Stimulated activated naive B cell treated with anti-CD40 and anti-IgM and Interleukin-4, amounts not matched to agents 10 μg/mL and 1 μg/mL and 100 μg/mL, for 72 hours (primary cell): ENCODE measurements around the gene TEKTIP1.
A peak's percentile ranks its signal among the peaks of the same experiment; 100 is the strongest.

Experiments used
- ATAC-seq, 2 donors: fragments of 150-1000 bp; cut with Tn5 transposase; replicated peaks; 2 replicates each; pipeline ENCODE4 v1.10.0; 2021; ENCODE audit warnings: moderate library complexity in 1 of 2
- DNase-seq: peaks from one replicate; pipeline ENCODE4 v3.0.0; 2021
- H3K27ac Mint-ChIP-seq: one replicate; pipeline ENCODE4 v1.8.0; 2022; ENCODE audit warnings: mild to moderate bottlenecking, mixed read lengths
- H3K27me3 Mint-ChIP-seq, 2 donors: one replicate each; pipeline ENCODE4 v1.8.0; 2022; ENCODE audit warnings: mixed read lengths in 2 of 2
- H3K36me3 Mint-ChIP-seq, 2 donors: one replicate each; pipeline ENCODE4 v1.8.0; 2022; ENCODE audit warnings: mixed read lengths in 2 of 2, mild to moderate bottlenecking in 1 of 2
- H3K4me1 Mint-ChIP-seq, 2 donors: one replicate each; pipeline ENCODE4 v1.8.0; 2022; ENCODE audit warnings: mixed read lengths in 2 of 2, mild to moderate bottlenecking in 1 of 2
- H3K4me3 Mint-ChIP-seq, 2 donors: one replicate each; pipeline ENCODE4 v1.8.0; 2022; ENCODE audit warnings: mild to moderate bottlenecking in 2 of 2, mixed read lengths in 2 of 2, moderate library complexity in 1 of 2
- H3K9me3 Mint-ChIP-seq, 2 donors: one replicate each; pipeline ENCODE4 v1.8.0; 2022; ENCODE audit warnings: mixed read lengths in 2 of 2, mild to moderate bottlenecking in 1 of 2

The TEKTIP1 gene

DNA sequence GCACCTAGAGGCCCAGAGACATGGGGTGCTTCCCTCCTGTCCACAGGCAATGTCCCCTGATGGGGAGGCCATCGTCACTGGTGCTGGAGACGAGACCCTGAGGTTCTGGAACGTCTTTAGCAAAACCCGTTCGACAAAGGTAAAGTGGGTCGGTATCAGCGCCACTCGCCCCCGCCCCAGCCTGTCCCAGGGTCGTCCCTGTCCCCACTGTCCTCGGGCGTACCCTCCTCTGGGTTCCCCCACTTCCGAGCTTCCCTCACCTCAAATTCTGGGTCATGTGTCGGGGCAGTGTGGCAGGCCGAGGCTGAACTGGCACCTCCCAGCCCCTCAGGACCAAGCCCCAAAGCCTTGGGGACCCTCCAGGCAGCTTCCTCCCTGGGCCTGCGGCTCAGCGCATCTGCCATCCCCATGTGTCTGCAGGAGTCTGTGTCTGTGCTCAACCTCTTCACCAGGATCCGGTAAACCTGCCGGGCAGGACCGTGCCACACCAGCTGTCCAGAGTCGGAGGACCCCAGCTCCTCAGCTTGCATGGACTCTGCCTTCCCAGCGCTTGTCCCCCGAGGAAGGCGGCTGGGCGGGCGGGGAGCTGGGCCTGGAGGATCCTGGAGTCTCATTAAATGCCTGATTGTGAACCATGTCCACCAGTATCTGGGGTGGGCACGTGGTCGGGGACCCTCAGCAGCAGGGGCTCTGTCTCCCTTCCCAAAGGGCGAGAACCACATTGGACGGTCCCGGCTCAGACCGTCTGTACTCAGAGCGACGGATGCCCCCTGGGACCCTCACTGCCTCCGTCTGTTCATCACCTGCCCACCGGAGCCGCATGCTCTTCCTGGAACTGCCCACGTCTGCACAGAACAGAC lies 4.4 kb upstream of the TEKTIP1 start:
- H3K27ac Mint-ChIP-seq: peak overlapping the region; percentile 44
- H3K4me3 Mint-ChIP-seq: no peak overlapping the region
- ATAC-seq: no peak
- H3K27me3 Mint-ChIP-seq: no peaks in the 10 kb centered on the region
- no peak for DNase-seq
- no peaks in the 10 kb centered on the region for H3K9me3 Mint-ChIP-seq
- peaks cover 12 to 16% of the 10 kb centered on the region in 2 donors for H3K4me1 Mint-ChIP-seq
- H3K36me3 Mint-ChIP-seq: peaks cover 51 to 62% of the 10 kb centered on the region in 2 donors

DNA sequence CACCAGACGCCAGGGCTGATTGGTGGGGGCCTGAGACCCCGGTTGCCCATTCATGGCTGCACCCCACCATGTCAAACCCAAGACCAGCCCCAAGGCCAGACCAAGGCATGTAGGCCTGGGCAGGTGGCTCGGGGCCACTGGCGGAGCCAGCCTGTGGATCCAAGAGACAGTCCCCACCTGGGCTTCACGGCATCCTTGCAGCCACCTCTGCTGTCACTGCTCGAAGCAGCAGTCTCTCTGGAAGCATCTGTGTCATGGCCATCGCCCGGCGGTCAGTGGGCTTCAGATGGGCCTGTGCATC lies 3.8 kb upstream of the TEKTIP1 start:
- DNase-seq (no peak), ATAC-seq (no peak)
- peaks cover 12 to 16% of the 10 kb centered on the region in 2 donors for H3K4me1 Mint-ChIP-seq
- peak overlapping the region; percentile 51 for H3K27ac Mint-ChIP-seq
- no peaks in the 10 kb centered on the region for H3K9me3 Mint-ChIP-seq
- no peaks in the 10 kb centered on the region for H3K27me3 Mint-ChIP-seq
- no peak overlapping the region for H3K4me3 Mint-ChIP-seq
- peaks cover 54 to 65% of the 10 kb centered on the region in 2 donors for H3K36me3 Mint-ChIP-seq

DNA sequence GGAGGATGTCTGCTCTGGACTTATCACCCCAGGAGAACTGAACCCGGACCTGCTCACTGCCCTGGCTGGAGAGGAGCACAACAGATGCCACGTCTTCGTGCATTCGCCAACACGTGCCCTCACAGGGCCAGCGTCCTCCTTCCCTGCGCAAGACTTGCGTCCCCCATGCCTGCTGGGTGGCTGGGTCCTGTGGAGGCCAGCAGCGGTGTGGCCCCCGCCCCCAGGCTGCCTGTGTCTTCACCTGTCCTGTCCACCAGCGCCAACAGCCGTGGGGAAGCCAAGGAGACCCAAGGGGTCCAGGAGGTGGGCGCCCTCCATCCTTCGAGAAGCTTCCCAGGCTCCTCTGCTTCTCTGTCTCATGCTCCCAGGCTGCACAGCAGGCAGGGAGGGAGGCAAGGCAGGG lies 3.4 kb upstream of the TEKTIP1 start:
- H3K9me3 Mint-ChIP-seq: no peaks in the 10 kb centered on the region
- peaks cover 54 to 65% of the 10 kb centered on the region in 2 donors for H3K36me3 Mint-ChIP-seq
- DNase-seq: no peak
- ATAC-seq: no peak
- H3K27ac Mint-ChIP-seq: peak overlapping the region; percentile 51
- no peaks in the 10 kb centered on the region for H3K27me3 Mint-ChIP-seq
- H3K4me3 Mint-ChIP-seq: no peak overlapping the region
- peaks cover 12 to 16% of the 10 kb centered on the region in 2 donors for H3K4me1 Mint-ChIP-seq

DNA sequence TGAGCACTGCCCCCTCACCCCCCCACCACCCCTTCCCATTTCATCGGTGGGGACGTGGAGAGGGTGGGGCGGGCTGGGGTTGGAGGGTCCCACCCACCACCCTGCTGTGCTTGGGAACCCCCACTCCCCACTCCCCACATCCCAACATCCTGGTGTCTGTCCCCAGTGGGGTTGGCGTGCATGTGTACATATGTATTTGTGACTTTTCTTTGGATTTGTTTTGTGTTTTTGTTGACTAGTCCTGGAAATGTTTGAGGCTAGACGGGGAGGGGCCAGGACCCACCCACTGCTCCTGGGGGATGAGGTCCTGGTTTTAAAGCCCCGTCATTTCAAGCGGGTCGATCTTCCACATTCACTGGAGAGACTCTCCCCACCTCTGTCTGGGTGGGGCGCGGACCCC lies 3.0 kb upstream of the TEKTIP1 start:
- peak overlapping the region; percentile 83 for H3K27ac Mint-ChIP-seq
- no peak overlapping the region for H3K4me3 Mint-ChIP-seq
- no peaks in the 10 kb centered on the region for H3K9me3 Mint-ChIP-seq
- no peak for ATAC-seq
- H3K36me3 Mint-ChIP-seq: peaks cover 53 to 65% of the 10 kb centered on the region in 2 donors
- peaks cover 12 to 16% of the 10 kb centered on the region in 2 donors for H3K4me1 Mint-ChIP-seq
- no peak for DNase-seq
- no peaks in the 10 kb centered on the region for H3K27me3 Mint-ChIP-seq

DNA sequence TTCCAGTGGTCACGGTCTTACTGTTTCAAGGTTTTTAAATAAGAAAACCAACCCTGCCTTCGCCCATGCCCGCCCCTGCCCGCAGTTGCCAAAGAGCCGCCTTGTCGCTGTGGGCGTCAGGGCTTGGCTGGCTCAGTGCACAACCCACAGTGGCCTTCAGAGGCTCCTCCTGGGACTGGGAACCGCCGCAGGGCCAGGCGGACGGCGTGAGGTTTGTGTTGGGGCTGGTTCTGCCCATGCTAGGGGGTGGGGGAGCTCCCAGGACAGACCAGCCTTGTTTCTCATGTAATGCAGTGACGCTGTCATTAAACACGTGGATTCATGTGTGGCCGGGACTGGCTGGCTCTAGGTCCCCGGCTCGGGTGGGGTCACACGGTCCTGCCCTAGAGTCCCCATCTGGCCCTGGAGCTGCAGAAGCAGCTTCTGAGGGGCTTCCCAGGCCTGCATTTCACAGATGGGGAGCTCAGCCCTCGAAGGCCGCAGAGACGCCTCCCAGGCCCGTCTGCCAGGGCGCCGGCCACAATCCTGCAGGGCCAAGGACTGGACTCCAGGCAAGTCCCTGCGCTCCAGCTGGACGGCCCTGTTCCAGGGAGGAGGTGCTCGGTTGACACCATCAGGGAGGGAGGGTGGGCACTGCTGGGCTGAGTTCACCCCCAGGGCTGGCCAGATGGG lies 2.4 kb upstream of the TEKTIP1 start:
- Mint-ChIP-seq H3K27me3 (no peaks in the 10 kb centered on the region), H3K4me3 (no peak overlapping the region), H3K9me3 (no peaks in the 10 kb centered on the region), H3K27ac (peak overlapping the region; percentile 83), H3K36me3 (peaks cover 48 to 59% of the 10 kb centered on the region in 2 donors), H3K4me1 (peaks cover 12 to 16% of the 10 kb centered on the region in 2 donors)
- ATAC-seq (peak in 1 of 2 donors; percentile 2), DNase-seq (no peak)

DNA sequence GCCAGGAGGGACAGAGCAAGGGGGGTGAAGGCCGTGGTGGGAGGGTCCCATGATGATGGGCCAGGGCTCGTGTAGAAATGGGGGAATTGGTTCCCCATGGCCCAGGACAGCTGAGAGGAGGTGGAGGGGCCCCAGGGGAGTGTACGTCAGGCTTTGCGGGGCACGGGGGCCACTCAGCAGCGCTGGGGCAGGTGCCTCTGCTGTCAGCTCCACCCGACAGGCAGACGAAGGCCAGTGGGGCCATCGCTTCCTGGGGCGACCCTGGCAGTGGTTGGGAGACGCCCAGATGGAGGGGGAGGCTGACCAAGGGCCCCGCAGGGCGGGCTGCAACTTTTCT lies 1.9 kb upstream of the TEKTIP1 start:
- Mint-ChIP-seq H3K27me3 (no peaks in the 10 kb centered on the region), H3K36me3 (peaks cover 48 to 59% of the 10 kb centered on the region in 2 donors), H3K27ac (peak overlapping the region; percentile 74), H3K4me1 (peaks cover 12 to 16% of the 10 kb centered on the region in 2 donors), H3K9me3 (no peaks in the 10 kb centered on the region), H3K4me3 (peak overlapping the region in 1 of 2 donors; percentile 31)
- peak; percentile 7 to 15 for ATAC-seq
- no peak for DNase-seq

DNA sequence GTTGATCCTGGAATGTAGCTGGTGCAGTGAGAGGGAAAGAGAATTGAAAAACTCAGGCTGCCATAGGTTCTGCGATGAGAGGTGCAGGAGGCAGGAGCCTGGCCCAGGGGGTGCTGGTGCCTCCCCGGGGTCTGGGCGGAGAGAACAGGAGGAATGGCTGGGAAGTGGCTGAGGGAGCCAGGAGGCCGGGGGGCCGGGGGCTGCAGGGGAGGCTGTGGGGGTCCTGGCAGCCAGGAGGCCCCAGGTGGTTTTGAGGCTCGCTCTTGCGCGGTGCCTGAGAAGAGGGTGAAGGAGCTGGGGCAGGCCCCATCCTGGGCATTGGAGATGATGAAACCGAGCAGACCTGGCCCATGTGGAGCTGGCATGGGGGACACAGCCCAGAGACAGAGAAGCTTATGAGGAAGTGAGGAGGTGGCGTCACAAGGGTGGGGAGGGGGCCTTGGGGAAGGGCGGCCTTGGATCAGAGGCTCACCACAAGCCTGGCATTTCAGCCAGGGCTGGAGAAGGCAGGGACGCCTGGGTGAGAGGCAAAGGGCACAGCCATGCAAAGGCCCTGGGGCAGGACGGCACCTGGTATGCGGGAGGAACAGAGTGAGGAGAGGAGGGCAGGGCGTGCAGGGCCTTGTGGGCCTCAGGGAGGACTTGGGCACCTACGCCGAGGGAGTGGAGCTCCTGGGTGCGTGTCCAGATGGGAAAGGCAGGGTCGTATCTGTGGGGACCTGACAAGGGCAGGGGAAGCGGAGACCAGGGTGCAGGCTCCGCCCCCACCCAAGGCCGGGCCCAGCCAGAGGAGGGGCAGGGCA lies 1.3 kb upstream of the TEKTIP1 start:
- Mint-ChIP-seq H3K27ac (peak overlapping the region; percentile 74), H3K4me1 (peaks cover 12 to 16% of the 10 kb centered on the region in 2 donors), H3K36me3 (peaks cover 43 to 55% of the 10 kb centered on the region in 2 donors), H3K27me3 (no peaks in the 10 kb centered on the region), H3K9me3 (no peaks in the 10 kb centered on the region), H3K4me3 (peak overlapping the region; percentile 29 to 31)
- ATAC-seq (peak; percentile 24 to 27), DNase-seq (no peak)

DNA sequence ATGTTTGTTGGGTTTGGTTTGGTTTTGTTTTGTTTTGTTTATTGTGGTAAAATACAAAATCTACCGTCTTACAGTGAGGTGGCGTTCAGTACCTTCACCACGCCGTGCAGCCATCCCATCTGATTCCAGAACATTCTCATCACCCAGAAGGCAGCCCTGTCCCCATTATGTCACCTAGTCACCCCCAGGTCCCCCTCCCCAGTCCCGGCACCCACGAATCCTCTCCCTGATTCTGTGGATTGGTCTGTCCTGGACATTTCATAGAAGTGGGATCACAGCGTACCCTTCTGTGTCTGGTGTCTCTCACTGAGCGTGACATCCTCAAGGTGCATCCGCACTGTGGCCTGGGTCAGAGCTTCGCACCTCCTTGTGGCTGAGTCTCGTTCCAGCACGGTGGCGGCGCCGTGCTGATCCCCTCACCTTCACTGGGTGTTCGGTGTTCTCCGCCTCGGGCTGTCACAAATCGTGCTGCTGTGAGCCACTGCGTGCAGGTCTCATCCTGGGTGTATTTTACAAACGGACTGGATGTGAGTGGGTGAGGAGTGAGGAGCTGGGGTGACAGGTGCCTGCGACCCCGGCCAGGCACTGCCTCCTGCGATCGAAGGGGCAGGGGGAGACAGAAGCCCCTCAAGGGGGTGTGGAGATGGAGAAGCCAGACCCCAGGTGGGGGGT lies 580 bp upstream of the TEKTIP1 start:
- DNase-seq: no peak
- peak in 1 of 2 donors; percentile 3 for ATAC-seq
- peaks cover 12 to 16% of the 10 kb centered on the region in 2 donors for H3K4me1 Mint-ChIP-seq
- peak overlapping the region; percentile 74 for H3K27ac Mint-ChIP-seq
- H3K27me3 Mint-ChIP-seq: no peaks in the 10 kb centered on the region
- H3K9me3 Mint-ChIP-seq: no peaks in the 10 kb centered on the region
- H3K36me3 Mint-ChIP-seq: peaks cover 40 to 51% of the 10 kb centered on the region in 2 donors
- peak overlapping the region in 1 of 2 donors; percentile 29 for H3K4me3 Mint-ChIP-seq

DNA sequence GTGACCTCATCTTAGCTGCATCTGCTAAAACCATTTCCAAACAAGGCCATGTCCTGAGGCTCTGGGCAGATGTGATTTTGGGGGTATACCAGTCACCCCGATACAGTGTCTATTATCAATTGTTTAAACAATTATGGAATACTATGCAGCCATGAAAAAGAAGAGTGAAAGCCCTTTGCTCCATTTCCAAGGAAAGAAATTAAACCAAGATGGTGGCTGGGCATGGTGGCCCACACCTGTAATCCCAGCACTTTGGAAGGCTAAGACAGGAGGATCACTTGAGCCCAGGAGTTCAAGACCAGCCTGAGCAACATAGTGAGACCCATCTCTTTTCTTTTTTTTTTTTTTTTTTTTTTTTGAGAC lies 763 bp downstream of the TEKTIP1 start:
- H3K27me3 Mint-ChIP-seq: no peaks in the 10 kb centered on the region
- H3K9me3 Mint-ChIP-seq: no peaks in the 10 kb centered on the region
- H3K4me1 Mint-ChIP-seq: peaks cover 12 to 16% of the 10 kb centered on the region in 2 donors
- peak overlapping the region in 1 of 2 donors; percentile 29 for H3K4me3 Mint-ChIP-seq
- DNase-seq (no peak), ATAC-seq (no peak)
- H3K36me3 Mint-ChIP-seq: peaks cover 34 to 40% of the 10 kb centered on the region in 2 donors
- peak overlapping the region; percentile 90 for H3K27ac Mint-ChIP-seq

DNA sequence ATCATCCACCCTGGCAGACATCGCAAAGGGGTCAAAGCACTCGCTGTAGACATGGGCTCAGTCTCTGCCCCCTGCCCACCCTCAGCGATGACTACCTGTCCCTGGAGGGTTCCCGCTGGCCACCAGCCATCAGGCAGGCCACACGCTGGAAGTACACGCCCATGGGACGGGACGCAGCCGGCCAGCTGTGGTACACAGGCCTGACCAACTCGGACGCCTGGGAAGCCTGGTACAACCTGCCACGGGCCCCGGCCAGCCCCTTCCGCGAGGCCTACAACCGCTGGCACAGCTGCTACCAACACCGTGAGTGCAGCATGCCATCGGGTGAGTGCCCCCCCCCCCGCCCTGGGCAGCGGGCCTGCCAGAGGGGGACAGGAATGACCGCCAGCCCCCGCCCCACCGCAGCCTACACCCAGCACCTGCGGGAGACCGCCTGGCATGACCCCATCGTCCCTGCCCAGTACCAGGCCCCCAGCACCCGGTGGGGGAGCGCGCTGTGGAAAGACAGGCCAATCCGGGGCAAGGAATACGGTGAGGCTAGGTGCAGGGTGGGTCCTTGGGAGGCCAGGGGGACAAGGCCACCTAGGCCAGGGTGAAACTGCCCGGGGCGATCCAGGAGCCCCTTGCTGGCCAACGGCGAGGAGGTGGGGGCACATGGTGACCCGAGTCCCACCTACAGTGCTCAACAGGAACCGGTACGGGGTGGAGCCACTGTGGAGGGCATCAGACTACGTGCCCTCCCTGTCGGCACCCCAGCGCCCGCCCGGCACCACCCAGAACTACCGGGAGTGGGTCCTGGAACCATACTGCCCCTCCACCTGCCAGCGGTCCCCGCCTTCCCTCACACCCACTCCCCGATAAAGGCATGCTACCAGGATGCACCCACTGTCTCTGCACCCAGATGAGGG lies 4.4 kb downstream of the TEKTIP1 start:
- Mint-ChIP-seq H3K36me3 (peaks cover 31 to 36% of the 10 kb centered on the region in 2 donors), H3K27me3 (no peaks in the 10 kb centered on the region), H3K4me1 (peaks cover 12 to 26% of the 10 kb centered on the region in 2 donors), H3K4me3 (no peak overlapping the region), H3K9me3 (no peaks in the 10 kb centered on the region), H3K27ac (peak overlapping the region; percentile 65)
- no peak for DNase-seq
- no peak for ATAC-seq

DNA sequence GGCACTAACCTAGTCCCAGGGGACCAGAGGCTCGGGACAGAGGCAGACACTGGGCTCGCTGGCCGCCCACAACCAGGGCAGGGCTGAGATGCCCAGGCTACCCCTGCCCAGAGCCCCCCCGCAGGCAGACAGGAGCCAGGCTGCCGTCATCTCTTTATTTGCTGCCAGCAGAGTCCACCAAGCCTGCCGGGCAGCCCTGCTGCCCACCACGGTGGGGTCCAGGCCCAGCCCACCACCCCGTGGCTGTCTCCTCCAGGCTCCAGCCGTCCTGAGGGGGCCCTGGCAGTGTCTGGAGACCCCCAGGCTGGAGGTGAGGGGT lies 5.0 kb downstream of the TEKTIP1 start:
- Mint-ChIP-seq H3K9me3 (no peaks in the 10 kb centered on the region), H3K27me3 (no peaks in the 10 kb centered on the region), H3K4me3 (no peak overlapping the region), H3K27ac (peak overlapping the region; percentile 65), H3K36me3 (peaks cover 28 to 35% of the 10 kb centered on the region in 2 donors), H3K4me1 (peaks cover 14 to 29% of the 10 kb centered on the region in 2 donors)
- DNase-seq: no peak
- no peak for ATAC-seq

DNA sequence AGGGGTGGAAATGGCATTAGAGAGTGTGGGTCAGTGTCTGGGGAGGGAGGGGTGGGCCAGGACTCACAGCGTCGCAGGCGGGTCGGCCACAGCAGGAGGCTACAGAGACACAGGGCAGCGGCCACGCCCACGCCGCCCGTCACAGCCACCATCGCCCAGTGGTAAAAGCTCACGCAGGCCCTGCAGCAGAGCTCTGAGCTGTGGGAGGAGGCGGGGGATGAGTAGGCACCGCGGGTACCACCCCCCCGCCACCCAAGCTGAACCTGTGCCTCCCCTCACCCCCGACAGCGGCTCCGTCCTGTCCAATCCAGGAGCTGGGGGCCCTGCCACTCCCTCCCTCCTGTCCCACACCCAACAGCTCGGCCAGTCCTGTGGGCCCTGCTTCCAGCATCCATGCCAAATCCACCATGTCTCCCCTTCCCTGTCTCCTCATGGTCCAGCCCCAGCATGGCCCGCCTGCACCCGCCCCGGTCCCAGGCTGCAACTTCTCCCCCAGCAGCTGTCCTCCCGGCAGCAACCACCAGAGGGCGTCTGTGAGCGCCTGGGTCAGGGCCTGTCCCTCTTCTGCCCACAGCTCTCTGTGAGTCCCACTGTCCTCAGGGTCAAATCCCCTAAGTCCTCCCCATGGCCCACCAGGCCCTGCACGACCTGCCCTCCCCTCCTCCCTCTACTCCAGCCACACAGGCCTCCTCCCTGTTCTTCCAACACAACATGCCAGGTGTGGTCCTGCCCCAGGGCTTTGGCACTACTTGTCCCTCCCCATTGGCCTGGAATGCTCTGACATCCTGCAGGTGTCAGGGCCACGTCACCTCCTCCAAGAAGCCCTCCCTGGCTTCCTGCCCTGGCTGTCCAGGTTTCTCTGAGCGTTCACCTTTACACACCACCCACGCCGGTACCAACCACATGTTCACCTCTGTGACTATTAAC lies 6.0 kb downstream of the TEKTIP1 start:
- ATAC-seq (peak; percentile 76 to 77), DNase-seq (peak; percentile 65)
- peak overlapping the region; percentile 95 for H3K27ac Mint-ChIP-seq
- peaks cover 15 to 32% of the 10 kb centered on the region in 2 donors for H3K4me1 Mint-ChIP-seq
- no peaks in the 10 kb centered on the region for H3K9me3 Mint-ChIP-seq
- peak overlapping the region; percentile 7 to 69 for H3K4me3 Mint-ChIP-seq
- peaks cover 22 to 29% of the 10 kb centered on the region in 2 donors for H3K36me3 Mint-ChIP-seq
- no peaks in the 10 kb centered on the region for H3K27me3 Mint-ChIP-seq
